PC-9 (cell line): ENCODE data around the gene MPC2.

ENCODE experiments used
- EZH2 ChIP-seq: fragments of 200-600 bp; sonication (generic); IDR thresholded peaks from 2 replicates; pipeline ENCODE4 v1.8.0; 2017; ENCODE audit warnings: antibody characterized with exemption, low read depth
- TF ChIP-seq, protein P1 (sequence below): fragments of 200-600 bp; sonication (generic); conservative IDR thresholded peaks from 2 replicates; pipeline ENCODE4 v1.6.1; 2017; ENCODE audit warnings: mixed run types, antibody characterized with exemption, mild to moderate bottlenecking, moderate library complexity

DNA sequence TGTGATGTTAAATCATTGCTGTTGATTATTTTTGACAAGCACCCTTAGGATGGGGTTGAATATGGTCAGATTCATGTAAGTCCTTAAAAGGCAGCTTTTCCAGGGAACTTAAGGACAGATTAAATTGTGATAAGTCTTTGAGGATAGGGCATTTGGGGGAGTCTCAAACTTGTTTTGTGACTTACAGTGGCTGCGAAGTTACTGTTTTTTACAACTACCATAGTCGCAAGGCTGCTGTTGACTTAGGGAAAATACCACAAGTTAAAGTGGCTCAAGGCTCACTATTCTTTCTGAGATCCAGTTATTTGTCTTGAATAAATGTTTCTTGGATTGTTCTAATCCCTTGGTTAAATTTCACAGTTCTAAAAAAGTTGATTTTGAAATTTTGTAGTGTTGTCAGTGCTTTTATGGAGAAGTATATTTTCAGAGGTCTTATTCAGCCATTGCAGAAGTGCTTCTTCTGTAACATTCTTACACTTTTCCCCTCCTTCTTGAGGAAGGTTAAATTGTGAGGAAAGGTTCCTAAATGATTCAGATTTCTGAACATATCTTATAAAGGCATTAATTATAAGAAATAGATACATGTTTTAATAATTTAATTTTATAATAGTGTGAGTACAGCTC lies 47.0 kb upstream of the MPC2 start:
- TF ChIP-seq, protein P1, sequence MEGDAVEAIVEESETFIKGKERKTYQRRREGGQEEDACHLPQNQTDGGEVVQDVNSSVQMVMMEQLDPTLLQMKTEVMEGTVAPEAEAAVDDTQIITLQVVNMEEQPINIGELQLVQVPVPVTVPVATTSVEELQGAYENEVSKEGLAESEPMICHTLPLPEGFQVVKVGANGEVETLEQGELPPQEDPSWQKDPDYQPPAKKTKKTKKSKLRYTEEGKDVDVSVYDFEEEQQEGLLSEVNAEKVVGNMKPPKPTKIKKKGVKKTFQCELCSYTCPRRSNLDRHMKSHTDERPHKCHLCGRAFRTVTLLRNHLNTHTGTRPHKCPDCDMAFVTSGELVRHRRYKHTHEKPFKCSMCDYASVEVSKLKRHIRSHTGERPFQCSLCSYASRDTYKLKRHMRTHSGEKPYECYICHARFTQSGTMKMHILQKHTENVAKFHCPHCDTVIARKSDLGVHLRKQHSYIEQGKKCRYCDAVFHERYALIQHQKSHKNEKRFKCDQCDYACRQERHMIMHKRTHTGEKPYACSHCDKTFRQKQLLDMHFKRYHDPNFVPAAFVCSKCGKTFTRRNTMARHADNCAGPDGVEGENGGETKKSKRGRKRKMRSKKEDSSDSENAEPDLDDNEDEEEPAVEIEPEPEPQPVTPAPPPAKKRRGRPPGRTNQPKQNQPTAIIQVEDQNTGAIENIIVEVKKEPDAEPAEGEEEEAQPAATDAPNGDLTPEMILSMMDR, result no peak
- no peak for TF ChIP-seq EZH2
